ENCODE data around the gene CHCHD1.
"Not testable (repeated sequence)": the region's sequence is repeated elsewhere in the genome, so short reads cannot be mapped to it uniquely, and the experiment has no call there.

The CHCHD1 gene

GRCh38 chr10:73817826-73818225, 36.0 kb downstream of the CHCHD1 start:
- in situ Hi-C loops (cut with MboI; ENCODE audit: low sequenced_read_pairs), result no loop called here

GRCh38 chr10:73818402-73818801, 36.6 kb downstream of the CHCHD1 start:
- H3K4me3 ChIP-seq, result no peak overlapping the region
- H3K9me3 ChIP-seq, result no peaks in the 10 kb centered on the region
- in situ Hi-C loops (cut with MboI; ENCODE audit: low sequenced_read_pairs), result no loop called here
- no peaks in the 10 kb centered on the region for H3K27me3 ChIP-seq (ENCODE audit: low read depth)
- no peaks in the 10 kb centered on the region for H3K4me1 ChIP-seq
- H3K36me3 ChIP-seq (replicated peaks), result peaks cover 15% of the 10 kb centered on the region
- DNase-seq (ENCODE audit: low spot score in 2 of 2), result no peak

More at GRCh38 chr10:73817826-73818225, 36.0 kb downstream of the CHCHD1 start:
- H3K9me3 ChIP-seq, result no peaks in the 10 kb centered on the region
- DNase-seq (ENCODE audit: low spot score in 2 of 2), result no peak
- H3K36me3 ChIP-seq (replicated peaks), result peaks cover 15% of the 10 kb centered on the region
- no peaks in the 10 kb centered on the region for H3K27me3 ChIP-seq (ENCODE audit: low read depth)
- no peaks in the 10 kb centered on the region for H3K4me1 ChIP-seq
- H3K4me3 ChIP-seq, result no peak overlapping the region

GRCh38 chr10:73819081-73819480, 37.2 kb downstream of the CHCHD1 start:
- in situ Hi-C loops (cut with MboI; ENCODE audit: low sequenced_read_pairs), result no loop called here
- Histone ChIP-seq H3K9me3 (no peaks in the 10 kb centered on the region), H3K36me3 (replicated peaks) (peaks cover 15% of the 10 kb centered on the region), H3K27me3 (ENCODE audit: low read depth) (no peaks in the 10 kb centered on the region), H3K4me3 (no peak overlapping the region), H3K4me1 (no peaks in the 10 kb centered on the region)
- no peak for DNase-seq (ENCODE audit: low spot score in 2 of 2)

GRCh38 chr10:73819513-73820093, 37.8 kb downstream of the CHCHD1 start:
- Histone ChIP-seq H3K4me1 (no peaks in the 10 kb centered on the region), H3K4me3 (no peak overlapping the region), H3K36me3 (replicated peaks) (peaks cover 16% of the 10 kb centered on the region), H3K9me3 (no peaks in the 10 kb centered on the region), H3K27me3 (ENCODE audit: low read depth) (no peaks in the 10 kb centered on the region)
- no peak for DNase-seq (ENCODE audit: low spot score in 2 of 2)
- in situ Hi-C loops (cut with MboI; ENCODE audit: low sequenced_read_pairs), result no loop called here

GRCh38 chr10:73823391-73823790, 41.5 kb downstream of the CHCHD1 start:
- Histone ChIP-seq H3K9me3 (no peaks in the 10 kb centered on the region), H3K36me3 (replicated peaks) (peaks cover 16% of the 10 kb centered on the region), H3K4me3 (no peak overlapping the region), H3K4me1 (no peaks in the 10 kb centered on the region), H3K27me3 (ENCODE audit: low read depth) (no peaks in the 10 kb centered on the region)
- in situ Hi-C loops (cut with MboI; ENCODE audit: low sequenced_read_pairs), result no loop called here
- DNase-seq (ENCODE audit: low spot score in 2 of 2), result no peak

GRCh38 chr10:73824146-73824725, 42.4 kb downstream of the CHCHD1 start:
- no peaks in the 10 kb centered on the region for H3K4me1 ChIP-seq
- H3K27me3 ChIP-seq (ENCODE audit: low read depth), result no peaks in the 10 kb centered on the region
- no peaks in the 10 kb centered on the region for H3K9me3 ChIP-seq
- no peak overlapping the region for H3K4me3 ChIP-seq
- in situ Hi-C loops (cut with MboI; ENCODE audit: low sequenced_read_pairs), result no loop called here
- H3K36me3 ChIP-seq (replicated peaks), result peaks cover 16% of the 10 kb centered on the region
- no peak for DNase-seq (ENCODE audit: low spot score in 2 of 2)

- Histone ChIP-seq H3K36me3 (replicated peaks) (peaks cover 8% of the 10 kb centered on the region), H3K9me3 (no peaks in the 10 kb centered on the region), H3K4me1 (no peaks in the 10 kb centered on the region), H3K27me3 (ENCODE audit: low read depth) (no peaks in the 10 kb centered on the region), H3K4me3 (no peak overlapping the region)
- DNase-seq (ENCODE audit: low spot score in 2 of 2), result no peak
- in situ Hi-C loops (cut with MboI; ENCODE audit: low sequenced_read_pairs), result no loop called here
Measured at GRCh38 chr10:73827346-73828089, 45.7 kb downstream of the CHCHD1 start.

- Histone ChIP-seq H3K4me1 (no peaks in the 10 kb centered on the region), H3K27me3 (ENCODE audit: low read depth) (no peaks in the 10 kb centered on the region), H3K4me3 (no peak overlapping the region), H3K9me3 (no peaks in the 10 kb centered on the region), H3K36me3 (replicated peaks) (peaks cover 8% of the 10 kb centered on the region)
- in situ Hi-C loops (cut with MboI; ENCODE audit: low sequenced_read_pairs), result no loop called here
- no peak for DNase-seq (ENCODE audit: low spot score in 2 of 2)
Measured at GRCh38 chr10:73828161-73828560, 46.3 kb downstream of the CHCHD1 start.

GRCh38 chr10:73829090-73829489, 47.2 kb downstream of the CHCHD1 start:
- H3K4me1 ChIP-seq; DNase-seq (ENCODE audit: low spot score in 2 of 2); H3K4me3 ChIP-seq; H3K36me3 ChIP-seq (replicated peaks); H3K9me3 ChIP-seq; in situ Hi-C loops (cut with MboI; ENCODE audit: low sequenced_read_pairs); H3K27me3 ChIP-seq (ENCODE audit: low read depth): not testable (repeated sequence)

Measured in HAP-1 (cell line).